Activated naive CD4-positive, alpha-beta T cell treated with anti-CD3 and anti-CD28 coated beads for 36 hours (primary cell): ENCODE data around the gene RBM23. TPM values are rescaled to one million over a fixed set of nuclear protein-coding genes. Genes with fewer than 3 reads are reported as not detected.
"Not testable (repeated sequence)": the region's sequence is repeated elsewhere in the genome, so short reads cannot be mapped to it uniquely, and the experiment has no call there.

Source experiments
- CTCF ChIA-PET: fragments of 350-600 bp; sonication (Branson Sonifier 250); formaldehyde crosslinking; loops from one replicate; lab custom pipeline; 2021; ENCODE audit warnings: antibody characterized with exemption; lab: Charles Lee
- DNase-seq: peaks from one replicate; pipeline ENCODE4 v3.0.0-alpha.2; 2020
- H3K27ac Mint-ChIP-seq: one replicate; pipeline ENCODE4 v1.8.0; 2021; ENCODE audit warnings: mild to moderate bottlenecking, mixed read lengths
- H3K27me3 Mint-ChIP-seq: one replicate; pipeline ENCODE4 v1.8.0; 2021; ENCODE audit warnings: low read depth, mixed read lengths
- H3K36me3 Mint-ChIP-seq: one replicate; pipeline ENCODE4 v1.8.0; 2021; ENCODE audit warnings: low read depth, mixed read lengths
- H3K4me1 Mint-ChIP-seq: one replicate; pipeline ENCODE4 v1.8.0; 2021; ENCODE audit warnings: low read depth, mixed read lengths
- H3K4me3 Mint-ChIP-seq: one replicate; pipeline ENCODE4 v1.8.0; 2021; ENCODE audit warnings: mild to moderate bottlenecking, moderate library complexity, mixed read lengths
- H3K9me3 Mint-ChIP-seq: one replicate; pipeline ENCODE4 v1.8.0; 2021; ENCODE audit warnings: mixed read lengths
- intact Hi-C: fragments of 100-400 bp; cut with micrococcal nuclease; formaldehyde crosslinking; loops from one replicate; pipeline ENCODE4 v1.15.1; 2023
- total RNA-seq, 2 experiments: library from RNA; stranded (reverse); gene quantifications; one replicate each; pipeline ENCODE4 v1.2.3, GENCODE V29; 2021

RBM23 gene
- total RNA-seq, 2 experiments from 2014 or later = 53.5 to 61.2 TPM

GRCh38 chr14:22854296-22854695, 64.7 kb downstream of the RBM23 start:
- H3K4me1 Mint-ChIP-seq = peaks cover 33% of the 10 kb centered on the region
- DNase-seq, H3K27me3 Mint-ChIP-seq, H3K9me3 Mint-ChIP-seq, H3K36me3 Mint-ChIP-seq, H3K27ac Mint-ChIP-seq, H3K4me3 Mint-ChIP-seq: not testable (repeated sequence)
- intact Hi-C loops = loop anchor here (10.0 kb wide), 5 partner anchors 629 to 989 kb away; no protein-coding TSS in a partner anchor
- CTCF ChIA-PET = interaction anchor here (0.6 to 15.0 kb wide), 31 partner anchors 9 to 940 kb away, joined by 3 to 212 read pairs (median 6); partner anchors contain the start of genes LRP10, MMP14, MRPL52 and OXA1L

GRCh38 chr14:22852940-22853767, 65.8 kb downstream of the RBM23 start:
- H3K4me3 Mint-ChIP-seq = peak overlapping the region; percentile 72
- peak; percentile 95 for DNase-seq
- CTCF ChIA-PET = interaction anchor here (0.6 to 15.0 kb wide), 42 partner anchors 10 to 965 kb away, joined by 3 to 212 read pairs (median 6); partner anchors contain the start of genes DAD1, LRP10, MMP14 and MRPL52
- no peaks in the 10 kb centered on the region for H3K9me3 Mint-ChIP-seq
- H3K4me1 Mint-ChIP-seq = peaks cover 24% of the 10 kb centered on the region
- H3K36me3 Mint-ChIP-seq = no peaks in the 10 kb centered on the region
- H3K27ac Mint-ChIP-seq = peak overlapping the region; percentile 84
- intact Hi-C loops = loop anchor here (1.0 to 10.0 kb wide), 12 partner anchors 30 to 988 kb away; partner anchors contain the start of gene OXA1L
- no peaks in the 10 kb centered on the region for H3K27me3 Mint-ChIP-seq

GRCh38 chr14:22852599-22852939, 66.4 kb downstream of the RBM23 start:
- Mint-ChIP-seq H3K27ac (peak overlapping the region; percentile 84), H3K27me3 (no peaks in the 10 kb centered on the region), H3K36me3 (no peaks in the 10 kb centered on the region), H3K4me1 (peaks cover 20% of the 10 kb centered on the region), H3K9me3 (no peaks in the 10 kb centered on the region), H3K4me3 (no peak overlapping the region)
- intact Hi-C loops = loop anchor here (2.0 to 10.0 kb wide), 6 partner anchors 140 to 988 kb away; no protein-coding TSS in a partner anchor
- no peak for DNase-seq
- CTCF ChIA-PET = interaction anchor here (0.6 to 15.0 kb wide), 37 partner anchors 9 to 965 kb away, joined by 3 to 212 read pairs (median 6); partner anchors contain the start of genes DAD1, LRP10, MMP14 and MRPL52

GRCh38 chr14:22852178-22852577, 66.8 kb downstream of the RBM23 start:
- H3K27ac Mint-ChIP-seq = not testable (repeated sequence)
- peaks cover 16% of the 10 kb centered on the region for H3K4me1 Mint-ChIP-seq

GRCh38 chr14:22850944-22851764, 67.8 kb downstream of the RBM23 start:
- H3K27me3 Mint-ChIP-seq = no peaks in the 10 kb centered on the region
- intact Hi-C loops = loop anchor here (10.0 kb wide), 5 partner anchors 626 to 986 kb away; no protein-coding TSS in a partner anchor
- no peak overlapping the region for H3K27ac Mint-ChIP-seq
- no peak overlapping the region for H3K4me3 Mint-ChIP-seq
- peak; percentile 27 for DNase-seq
- H3K4me1 Mint-ChIP-seq = peaks cover 16% of the 10 kb centered on the region
- H3K9me3 Mint-ChIP-seq = no peaks in the 10 kb centered on the region
- no peaks in the 10 kb centered on the region for H3K36me3 Mint-ChIP-seq
- CTCF ChIA-PET = interaction anchor here (0.5 to 15.0 kb wide), 15 partner anchors 9 to 933 kb away, joined by 3 to 212 read pairs (median 6); partner anchors contain the start of genes MMP14 and MRPL52

More at GRCh38 chr14:22852178-22852577, 66.8 kb downstream of the RBM23 start:
- CTCF ChIA-PET = interaction anchor here (0.6 to 15.0 kb wide), 34 partner anchors 9 to 911 kb away, joined by 3 to 212 read pairs (median 8); partner anchors contain the start of genes LRP10, MMP14, MRPL52 and OXA1L
- H3K36me3 Mint-ChIP-seq, H3K4me3 Mint-ChIP-seq, H3K27me3 Mint-ChIP-seq, DNase-seq, H3K9me3 Mint-ChIP-seq: not testable (repeated sequence)
- intact Hi-C loops = loop anchor here (2.0 to 10.0 kb wide), 6 partner anchors 139 to 987 kb away; no protein-coding TSS in a partner anchor

GRCh38 chr14:22849212-22849819, 69.6 kb downstream of the RBM23 start:
- peaks cover 10% of the 10 kb centered on the region for H3K4me1 Mint-ChIP-seq
- CTCF ChIA-PET = interaction anchor here (1.0 to 15.0 kb wide), 7 partner anchors 13 to 293 kb away, joined by 3 to 212 read pairs (median 3); partner anchors contain the start of gene MMP14
- no peaks in the 10 kb centered on the region for H3K36me3 Mint-ChIP-seq
- no peak overlapping the region for H3K4me3 Mint-ChIP-seq
- H3K9me3 Mint-ChIP-seq = no peaks in the 10 kb centered on the region
- no peak overlapping the region for H3K27ac Mint-ChIP-seq
- no peak for DNase-seq
- H3K27me3 Mint-ChIP-seq = peaks cover 3% of the 10 kb centered on the region
- intact Hi-C loops = no loop called here

GRCh38 chr14:22848351-22849164, 70.4 kb downstream of the RBM23 start:
- DNase-seq = no peak
- peaks cover 3% of the 10 kb centered on the region for H3K27me3 Mint-ChIP-seq
- H3K27ac Mint-ChIP-seq = no peak overlapping the region
- CTCF ChIA-PET = interaction anchor here (1.5 to 15.0 kb wide), 4 partner anchors 12 to 292 kb away, joined by 3 to 212 read pairs (median 58); partner anchors contain the start of gene MMP14
- H3K4me1 Mint-ChIP-seq = peaks cover 8% of the 10 kb centered on the region
- H3K36me3 Mint-ChIP-seq = no peaks in the 10 kb centered on the region
- no peak overlapping the region for H3K4me3 Mint-ChIP-seq
- H3K9me3 Mint-ChIP-seq = no peaks in the 10 kb centered on the region
- intact Hi-C loops = no loop called here

GRCh38 chr14:22847661-22848341, 71.1 kb downstream of the RBM23 start:
- Mint-ChIP-seq H3K9me3 (no peaks in the 10 kb centered on the region), H3K36me3 (no peaks in the 10 kb centered on the region), H3K4me1 (peaks cover 2% of the 10 kb centered on the region), H3K27me3 (peaks cover 3% of the 10 kb centered on the region), H3K4me3 (no peak overlapping the region), H3K27ac (no peak overlapping the region)
- intact Hi-C loops = no loop called here
- DNase-seq = no peak
- CTCF ChIA-PET = interaction anchor here (0.6 to 15.0 kb wide), 4 partner anchors 11 to 278 kb away, joined by 3 to 212 read pairs (median 58); partner anchors contain the start of gene MMP14

- no peak for DNase-seq
- Mint-ChIP-seq H3K4me3 (no peak overlapping the region), H3K27me3 (peaks cover 3% of the 10 kb centered on the region), H3K36me3 (no peaks in the 10 kb centered on the region), H3K9me3 (no peaks in the 10 kb centered on the region), H3K4me1 (no peaks in the 10 kb centered on the region), H3K27ac (no peak overlapping the region)
- intact Hi-C loops = no loop called here
- CTCF ChIA-PET = interaction anchor here (2.2 to 15.0 kb wide), 3 partner anchors 10 to 277 kb away, joined by 10 to 212 read pairs (median 105); partner anchors contain the start of gene MMP14
Measured at GRCh38 chr14:22846811-22847307, 72.1 kb downstream of the RBM23 start.
